Inflammatory macrophage treated with lipopolysaccharide for 4 hours (primary cell): Measurements from ENCODE around the gene SGCG.

Experiments
- DNase-seq: peaks from one replicate; pipeline ENCODE4 v3.0.0-alpha.2; 2020

SGCG gene

GRCh38 chr13:23339225-23339624 is 158.4 kb downstream of the SGCG start:
- no peak for DNase-seq

GRCh38 chr13:23344931-23345595 is 164.3 kb downstream of the SGCG start:
- no peak for DNase-seq

- no peak for DNase-seq
Observed at GRCh38 chr13:23347601-23348000, 166.8 kb downstream of the SGCG start.

GRCh38 chr13:23348262-23349127 is 167.7 kb downstream of the SGCG start:
- DNase-seq, result no peak

- no peak for DNase-seq
Observed at GRCh38 chr13:23349161-23349897, 168.6 kb downstream of the SGCG start.

GRCh38 chr13:23350009-23350408 is 169.2 kb downstream of the SGCG start:
- DNase-seq, result no peak

GRCh38 chr13:23352161-23352560 is 171.4 kb downstream of the SGCG start:
- no peak for DNase-seq

- DNase-seq, result no peak
Observed at GRCh38 chr13:23354520-23354919, 173.7 kb downstream of the SGCG start.

- DNase-seq, result no peak
Observed at GRCh38 chr13:23356368-23356767, 175.6 kb downstream of the SGCG start.

- no peak for DNase-seq
Observed at GRCh38 chr13:23357349-23357748, 176.6 kb downstream of the SGCG start.

- no peak for DNase-seq
Observed at GRCh38 chr13:23359882-23360281, 179.1 kb downstream of the SGCG start.

- DNase-seq, result no peak
Observed at GRCh38 chr13:23365652-23366051, 184.9 kb downstream of the SGCG start.

GRCh38 chr13:23367907-23368306 is 187.1 kb downstream of the SGCG start:
- no peak for DNase-seq

- peak; percentile 39 for DNase-seq
Observed at GRCh38 chr13:23372264-23372906, 191.6 kb downstream of the SGCG start.
